ENCODE data around the gene OOSP4A. TPM values are rescaled to one million over a fixed set of nuclear protein-coding genes. Genes with fewer than 3 reads are reported as not detected.

Gene OOSP4A
- total RNA-seq, 1 donor from 2014 or later: not detected

- Histone ChIP-seq H3K27me3 (ENCODE audit: control insufficient read depth, insufficient read depth, low read length) (no peaks in the 10 kb centered on the region), H3K4me3 (ENCODE audit: low read depth, low read length) (no peak overlapping the region), H3K36me3 (ENCODE audit: control insufficient read depth, insufficient read depth, low read length) (no peaks in the 10 kb centered on the region)
- DNase-seq (ENCODE audit: low read depth): peak; percentile 38
- FAIRE-seq: no peak
- no peak for TF ChIP-seq CTCF (IDR thresholded peaks at IDR 0.05; ENCODE audit: insufficient read depth, low read length, severe bottlenecking)
Observed at GRCh38 chr11:59997800-59998199, 34.0 kb downstream of the OOSP4A start.

- no peak for TF ChIP-seq CTCF (IDR thresholded peaks at IDR 0.05; ENCODE audit: insufficient read depth, low read length, severe bottlenecking)
- FAIRE-seq (no peak), DNase-seq (ENCODE audit: low read depth) (no peak)
- Histone ChIP-seq H3K27me3 (ENCODE audit: control insufficient read depth, insufficient read depth, low read length) (no peaks in the 10 kb centered on the region), H3K4me3 (ENCODE audit: low read depth, low read length) (no peak overlapping the region), H3K36me3 (ENCODE audit: control insufficient read depth, insufficient read depth, low read length) (no peaks in the 10 kb centered on the region)
Observed at GRCh38 chr11:59999691-60000090, 35.9 kb downstream of the OOSP4A start.

- DNase-seq (ENCODE audit: low read depth) (no peak), FAIRE-seq (no peak)
- no peaks in the 10 kb centered on the region for H3K27me3 ChIP-seq (ENCODE audit: control insufficient read depth, insufficient read depth, low read length)
- H3K36me3 ChIP-seq (ENCODE audit: control insufficient read depth, insufficient read depth, low read length): no peaks in the 10 kb centered on the region
- TF ChIP-seq CTCF (IDR thresholded peaks at IDR 0.05; ENCODE audit: insufficient read depth, low read length, severe bottlenecking): no peak
- H3K4me3 ChIP-seq (ENCODE audit: low read depth, low read length): no peak overlapping the region
Observed at GRCh38 chr11:60003729-60004128, 39.9 kb downstream of the OOSP4A start.

GRCh38 chr11:60005360-60005759, 41.5 kb downstream of the OOSP4A start:
- DNase-seq (ENCODE audit: low read depth): peak; percentile 91
- no peak for TF ChIP-seq CTCF (IDR thresholded peaks at IDR 0.05; ENCODE audit: insufficient read depth, low read length, severe bottlenecking)

GRCh38 chr11:60016881-60017280, 53.0 kb downstream of the OOSP4A start, which contains the start of gene OOSP4B:
Gene OOSP4B (plus strand): TSS chr11:60017181.
- FAIRE-seq (no peak), DNase-seq (ENCODE audit: low read depth) (no peak)
- H3K36me3 ChIP-seq (ENCODE audit: control insufficient read depth, insufficient read depth, low read length): no peaks in the 10 kb centered on the region
- TF ChIP-seq CTCF (IDR thresholded peaks at IDR 0.05; ENCODE audit: insufficient read depth, low read length, severe bottlenecking): no peak
- no peaks in the 10 kb centered on the region for H3K27me3 ChIP-seq (ENCODE audit: control insufficient read depth, insufficient read depth, low read length)
- H3K4me3 ChIP-seq (ENCODE audit: low read depth, low read length): no peak within 1 kb of the TSS

More at GRCh38 chr11:60005360-60005759, 41.5 kb downstream of the OOSP4A start:
- Histone ChIP-seq H3K4me3 (ENCODE audit: low read depth, low read length) (no peak overlapping the region), H3K36me3 (ENCODE audit: control insufficient read depth, insufficient read depth, low read length) (no peaks in the 10 kb centered on the region), H3K27me3 (ENCODE audit: control insufficient read depth, insufficient read depth, low read length) (no peaks in the 10 kb centered on the region)
- FAIRE-seq: no peak

- FAIRE-seq (no peak), DNase-seq (ENCODE audit: low read depth) (no peak)
- Histone ChIP-seq H3K4me3 (ENCODE audit: low read depth, low read length) (no peak overlapping the region), H3K27me3 (ENCODE audit: control insufficient read depth, insufficient read depth, low read length) (no peaks in the 10 kb centered on the region), H3K36me3 (ENCODE audit: control insufficient read depth, insufficient read depth, low read length) (no peaks in the 10 kb centered on the region)
- TF ChIP-seq CTCF (IDR thresholded peaks at IDR 0.05; ENCODE audit: insufficient read depth, low read length, severe bottlenecking): no peak
Observed at GRCh38 chr11:60018058-60018457, 54.2 kb downstream of the OOSP4A start.

Measured in bronchial epithelial cell (primary cell).